HEK293T (cell line): ENCODE results near the gene ZNF429.
"Not testable (repeated sequence)": the region's sequence is repeated elsewhere in the genome, so short reads cannot be mapped to it uniquely, and the experiment has no call there.

ENCODE experiments used
- CTCF ChIA-PET: fragments of 350-600 bp; formaldehyde crosslinking; extraction: SDS; loops from one replicate; lab custom pipeline; 2021; ENCODE audit warnings: antibody characterized with exemption, inconsistent platforms; lab: Yijun Ruan, JAX
- POLR2A ChIA-PET: fragments of 350-600 bp; formaldehyde crosslinking; extraction: SDS; loops from one replicate; lab custom pipeline; 2020; ENCODE audit warnings: antibody characterized with exemption, inconsistent platforms; lab: Yijun Ruan, JAX
- DNase-seq: peaks from one replicate; pipeline ENCODE4 v3.0.0; 2012; ENCODE audit warnings: mixed read lengths; ENCODE audit errors: extremely low spot score
- ARNT ChIP-seq: fragments of 450-650 bp; IDR thresholded peaks from 2 replicates; pipeline ENCODE4 v1.6.1; 2017; ENCODE audit warnings: mild to moderate bottlenecking
- BHLHE40 ChIP-seq: fragments of 450-650 bp; IDR thresholded peaks from 2 replicates; pipeline ENCODE4 v1.6.1; 2016; ENCODE audit warnings: mild to moderate bottlenecking, moderate library complexity, borderline replicate concordance
- CTBP1 ChIP-seq: fragments of 450-650 bp; IDR thresholded peaks from 2 replicates; pipeline ENCODE4 v1.6.1; 2016; ENCODE audit warnings: borderline replicate concordance
- ELF4 ChIP-seq: fragments of 450-650 bp; IDR thresholded peaks from 2 replicates; pipeline ENCODE4 v1.6.1; 2017; ENCODE audit warnings: antibody characterized with exemption
- FOXA1 ChIP-seq: fragments of 450-650 bp; IDR thresholded peaks from 2 replicates; pipeline ENCODE4 v1.6.1; 2016; ENCODE audit warnings: mild to moderate bottlenecking
- FOXK2 ChIP-seq: fragments of 450-650 bp; IDR thresholded peaks from 2 replicates; pipeline ENCODE4 v1.6.1; 2016; ENCODE audit warnings: mild to moderate bottlenecking
- FOXM1 ChIP-seq: fragments of 450-650 bp; IDR thresholded peaks from 2 replicates; pipeline ENCODE4 v1.6.1; 2017; ENCODE audit warnings: mild to moderate bottlenecking, borderline replicate concordance
- HDGF ChIP-seq: fragments of 450-650 bp; IDR thresholded peaks from 2 replicates; pipeline ENCODE4 v1.6.1; 2017; ENCODE audit warnings: antibody characterized with exemption, borderline replicate concordance
- L3MBTL2 ChIP-seq: fragments of 450-650 bp; conservative IDR thresholded peaks from 2 replicates; pipeline ENCODE4 v1.6.1; 2016; ENCODE audit warnings: mild to moderate bottlenecking
- LEF1 ChIP-seq: fragments of 450-650 bp; IDR thresholded peaks from 2 replicates; pipeline ENCODE4 v1.6.1; 2017; ENCODE audit warnings: mild to moderate bottlenecking, borderline replicate concordance
- NFRKB ChIP-seq: fragments of 450-650 bp; IDR thresholded peaks from 2 replicates; pipeline ENCODE4 v1.6.1; 2016; ENCODE audit warnings: mild to moderate bottlenecking, moderate library complexity
- SP1 ChIP-seq: fragments of 450-650 bp; IDR thresholded peaks from 2 replicates; pipeline ENCODE4 v1.6.1; 2017
- SUZ12 ChIP-seq: fragments of 450-650 bp; IDR thresholded peaks from 2 replicates; pipeline ENCODE4 v1.6.1; 2016; ENCODE audit warnings: mild to moderate bottlenecking
- TARDBP ChIP-seq: fragments of 450-650 bp; IDR thresholded peaks from 2 replicates; pipeline ENCODE4 v1.6.1; 2016
- ZNF384 ChIP-seq: fragments of 450-650 bp; IDR thresholded peaks from 2 replicates; pipeline ENCODE4 v1.6.1; 2016
- TF ChIP-seq, protein P1 (sequence below): fragments of 450-650 bp; IDR thresholded peaks from 2 replicates; pipeline ENCODE4 v1.6.1; 2016

The ZNF429 gene

DNA sequence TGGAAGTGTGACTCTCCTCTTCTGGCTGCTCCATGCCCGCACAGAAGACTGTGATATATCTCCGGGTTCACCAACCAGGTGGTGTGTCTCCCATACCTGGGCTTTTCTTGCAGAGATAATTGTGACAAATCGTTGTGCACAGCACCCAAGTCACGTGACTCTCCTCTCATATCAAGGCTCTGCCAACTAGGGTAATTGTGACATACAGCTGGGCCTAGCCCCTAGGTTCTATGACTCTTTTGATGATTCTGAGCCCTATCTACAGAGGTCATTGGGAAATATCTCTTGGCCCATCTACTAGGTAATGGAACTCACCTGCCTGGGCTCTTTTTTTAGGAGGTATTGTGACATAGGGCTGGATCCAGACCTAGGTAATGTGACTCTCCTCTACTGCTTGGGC is 89.8 kb downstream of the ZNF429 start:
- no peak for DNase-seq
- TF ChIP-seq LEF1: no peak
- no peak for TF ChIP-seq SUZ12
- TF ChIP-seq L3MBTL2: no peak
- POLR2A ChIA-PET: no interaction called here
- CTCF ChIA-PET: no interaction called here

DNA sequence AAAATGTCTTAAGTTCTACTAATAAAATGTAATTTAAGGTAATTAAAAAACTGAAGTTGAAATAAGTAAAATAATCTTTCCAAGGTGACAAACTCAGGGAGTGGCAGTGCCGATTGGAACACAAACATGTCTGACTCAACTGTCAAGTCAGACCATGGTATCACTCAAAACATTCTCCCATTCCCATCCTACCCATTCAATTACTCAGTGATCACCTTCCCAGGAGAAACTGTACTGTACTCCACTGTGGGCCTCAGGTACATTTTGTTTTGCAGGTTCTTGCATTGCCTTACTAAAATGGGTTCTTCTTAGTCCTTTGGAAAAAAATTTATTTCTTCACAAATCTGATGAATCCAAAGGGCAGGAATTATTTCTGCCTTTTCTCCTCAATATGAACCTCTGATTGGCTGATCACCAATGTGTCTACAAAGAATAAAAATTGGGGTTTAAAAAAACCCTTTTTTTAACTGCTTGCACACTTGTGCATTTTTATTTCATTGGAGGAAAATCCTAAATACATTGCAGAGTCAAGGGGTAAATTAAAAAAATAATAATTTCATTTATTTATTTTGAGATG is 96.8 kb downstream of the ZNF429 start:
- DNase-seq: no peak
- TF ChIP-seq CTBP1: no peak
- TF ChIP-seq, protein P1, sequence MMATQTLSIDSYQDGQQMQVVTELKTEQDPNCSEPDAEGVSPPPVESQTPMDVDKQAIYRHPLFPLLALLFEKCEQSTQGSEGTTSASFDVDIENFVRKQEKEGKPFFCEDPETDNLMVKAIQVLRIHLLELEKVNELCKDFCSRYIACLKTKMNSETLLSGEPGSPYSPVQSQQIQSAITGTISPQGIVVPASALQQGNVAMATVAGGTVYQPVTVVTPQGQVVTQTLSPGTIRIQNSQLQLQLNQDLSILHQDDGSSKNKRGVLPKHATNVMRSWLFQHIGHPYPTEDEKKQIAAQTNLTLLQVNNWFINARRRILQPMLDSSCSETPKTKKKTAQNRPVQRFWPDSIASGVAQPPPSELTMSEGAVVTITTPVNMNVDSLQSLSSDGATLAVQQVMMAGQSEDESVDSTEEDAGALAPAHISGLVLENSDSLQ: no peak
- no peak for TF ChIP-seq TARDBP
- TF ChIP-seq LEF1: no peak
- TF ChIP-seq NFRKB: no peak
- TF ChIP-seq FOXM1: no peak
- no peak for TF ChIP-seq ELF4
- TF ChIP-seq HDGF: no peak
- TF ChIP-seq FOXK2: no peak
- TF ChIP-seq ARNT: no peak
- no peak for TF ChIP-seq SP1
- TF ChIP-seq ZNF384: no peak
- TF ChIP-seq L3MBTL2: no peak
- no peak for TF ChIP-seq BHLHE40
- no peak for TF ChIP-seq SUZ12
- TF ChIP-seq FOXA1: no peak
- ChIA-PET POLR2A (no interaction called here), CTCF (no interaction called here)

DNA sequence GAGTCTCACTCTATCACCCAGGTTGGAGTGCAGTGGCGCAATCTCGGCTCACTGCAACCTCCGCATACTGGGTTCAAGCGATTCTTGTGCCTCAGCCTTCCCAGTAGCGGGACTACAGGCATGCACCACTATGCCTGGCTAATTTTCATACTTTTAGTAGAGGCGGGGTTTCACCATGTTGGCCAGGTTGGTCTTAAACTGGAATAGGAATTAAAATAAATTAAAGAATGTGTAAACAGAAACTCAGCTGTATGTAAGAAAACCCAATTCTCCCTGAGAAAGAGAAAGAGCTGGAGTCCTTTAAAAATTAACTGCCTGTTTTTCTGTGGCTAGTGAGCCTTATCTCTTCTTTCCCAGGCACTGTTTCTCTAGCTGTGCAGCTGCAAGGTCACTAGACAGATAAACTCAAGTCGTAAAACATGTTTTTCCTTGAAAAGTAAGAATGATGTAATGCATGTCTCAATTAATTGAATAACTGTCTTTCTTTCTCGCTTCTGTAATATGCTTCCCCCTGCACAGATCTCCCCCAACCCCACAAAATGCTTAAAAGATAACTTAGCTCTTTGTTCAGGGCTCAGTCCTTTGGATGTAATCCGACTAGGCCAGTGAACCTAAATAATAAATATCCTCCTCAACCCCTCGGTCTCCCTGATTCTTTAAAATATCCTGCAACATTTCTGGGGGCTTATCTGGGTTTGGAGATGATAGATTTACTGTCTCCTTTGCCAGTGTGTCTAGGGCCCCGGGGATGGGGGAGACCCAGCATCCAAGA is 97.4 kb downstream of the ZNF429 start:
- DNase-seq, POLR2A ChIA-PET: not testable (repeated sequence)
- CTCF ChIA-PET: interaction anchor here (0.6 kb wide), 1 partner anchor 1692 kb away, joined by 3 read pairs; no protein-coding TSS in a partner anchor

DNA sequence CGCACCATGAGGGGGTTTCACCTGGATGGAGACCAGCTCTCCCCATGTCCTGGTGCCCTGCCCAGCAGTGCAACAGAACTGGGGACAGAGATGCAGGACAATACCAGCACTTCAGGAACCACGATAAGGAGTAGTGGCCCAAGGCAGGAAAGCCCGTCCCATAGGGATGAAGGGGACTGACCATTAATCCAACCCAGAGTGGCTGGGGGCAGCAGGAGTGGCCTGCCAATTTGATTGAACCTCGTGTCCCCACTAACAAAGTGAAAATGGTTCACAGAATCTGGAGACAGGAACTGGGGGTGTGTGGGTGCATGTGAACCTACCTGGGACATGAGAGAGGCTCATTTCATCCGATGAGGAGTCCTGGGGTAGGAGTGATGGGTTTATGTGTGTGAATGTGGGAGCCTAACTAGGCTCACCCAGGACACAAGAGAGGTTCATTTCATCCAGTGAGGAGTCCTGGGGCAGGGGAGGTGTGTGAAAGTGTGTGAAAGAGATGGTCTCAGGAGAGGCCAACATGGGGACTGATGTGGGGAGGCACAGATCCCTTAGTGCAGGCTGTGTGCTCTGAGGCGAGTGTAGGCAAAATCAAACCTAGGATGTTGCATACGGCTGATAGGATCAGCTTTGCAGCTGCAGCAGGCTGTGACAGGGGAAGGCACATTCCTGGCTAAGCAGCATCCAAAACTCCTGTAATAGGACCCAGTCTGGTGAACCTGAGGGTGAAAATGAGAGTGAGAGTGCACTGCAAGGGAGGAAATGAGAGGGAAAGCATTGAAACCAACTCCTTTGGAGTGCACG is 98.2 kb downstream of the ZNF429 start:
- no peak for TF ChIP-seq ZNF384
- TF ChIP-seq TARDBP: no peak
- DNase-seq: no peak
- CTCF ChIA-PET: interaction anchor here (0.6 kb wide), 1 partner anchor 1693 kb away, joined by 3 read pairs; no protein-coding TSS in a partner anchor
- POLR2A ChIA-PET: interaction anchor here (1.3 kb wide), 1 partner anchor 164 kb away, joined by 3 read pairs; the partner anchor contains the start of gene ZNF100

DNA sequence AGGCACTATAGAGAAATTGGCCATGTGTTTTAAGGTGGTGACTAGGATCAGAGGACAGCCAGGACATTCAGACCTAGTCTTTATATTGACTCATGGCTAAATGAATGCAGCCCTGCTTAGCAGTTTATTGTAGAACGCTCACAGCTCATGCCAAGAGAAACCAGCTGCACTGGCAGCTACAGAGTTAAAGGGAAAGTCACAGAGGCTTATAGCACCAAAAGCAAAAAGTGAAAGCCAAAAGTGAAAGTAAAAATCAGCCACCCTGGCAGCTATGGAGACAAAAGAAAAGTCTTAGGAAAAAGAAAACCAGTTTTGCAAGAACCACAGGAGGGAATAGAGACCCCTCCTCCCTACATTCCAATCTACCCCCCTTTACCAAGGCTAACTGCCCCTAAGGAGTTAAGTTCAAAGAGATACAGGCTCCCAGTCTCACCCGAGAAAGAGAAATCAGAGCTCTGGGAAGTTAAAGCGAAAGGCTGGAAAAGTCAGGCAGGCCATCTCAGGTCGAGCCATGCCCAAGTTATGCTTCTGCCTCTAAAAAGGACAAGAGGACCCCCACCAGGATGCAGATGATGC is 99.0 kb downstream of the ZNF429 start:
- POLR2A ChIA-PET: interaction anchor here (1.3 kb wide), 1 partner anchor 163 kb away, joined by 3 read pairs; the partner anchor contains the start of gene ZNF100
- DNase-seq: no peak
- TF ChIP-seq FOXM1 (no peak), ARNT (no peak), L3MBTL2 (no peak), SP1 (no peak), FOXK2 (no peak), TARDBP (no peak)
- CTCF ChIA-PET: no interaction called here
